ENCODE measurements around the gene PRKN.

PRKN gene

GRCh38 chr6:161626132-161626676, 1101.4 kb downstream of the PRKN start:
- in situ Hi-C loops (cut with MboI; ENCODE audit: low pct_unique_long_range_greater_than_20kb, low sequenced_read_pairs, unreplicated experiment): no loop called here
- DNase-seq (ENCODE audit: low spot score): no peak
- no peak for TF ChIP-seq CTCF (IDR thresholded peaks at IDR 0.05; ENCODE audit: extremely low read depth, insufficient read depth, missing control alignments)

- no peak for TF ChIP-seq CTCF (IDR thresholded peaks at IDR 0.05; ENCODE audit: extremely low read depth, insufficient read depth, missing control alignments)
- in situ Hi-C loops (cut with MboI; ENCODE audit: low pct_unique_long_range_greater_than_20kb, low sequenced_read_pairs, unreplicated experiment): no loop called here
- DNase-seq (ENCODE audit: low spot score): no peak
Observed at GRCh38 chr6:161624111-161624510, 1103.5 kb downstream of the PRKN start.

GRCh38 chr6:161622779-161623178, 1104.8 kb downstream of the PRKN start:
- DNase-seq (ENCODE audit: low spot score): no peak
- TF ChIP-seq CTCF (IDR thresholded peaks at IDR 0.05; ENCODE audit: extremely low read depth, insufficient read depth, missing control alignments): no peak
- in situ Hi-C loops (cut with MboI; ENCODE audit: low pct_unique_long_range_greater_than_20kb, low sequenced_read_pairs, unreplicated experiment): no loop called here

GRCh38 chr6:161618831-161619454, 1108.6 kb downstream of the PRKN start:
- in situ Hi-C loops (cut with MboI; ENCODE audit: low pct_unique_long_range_greater_than_20kb, low sequenced_read_pairs, unreplicated experiment): no loop called here
- DNase-seq (ENCODE audit: low spot score): no peak
- no peak for TF ChIP-seq CTCF (IDR thresholded peaks at IDR 0.05; ENCODE audit: extremely low read depth, insufficient read depth, missing control alignments)

- in situ Hi-C loops (cut with MboI; ENCODE audit: low pct_unique_long_range_greater_than_20kb, low sequenced_read_pairs, unreplicated experiment): no loop called here
- TF ChIP-seq CTCF (IDR thresholded peaks at IDR 0.05; ENCODE audit: extremely low read depth, insufficient read depth, missing control alignments): no peak
- no peak for DNase-seq (ENCODE audit: low spot score)
Observed at GRCh38 chr6:161613711-161614110, 1113.9 kb downstream of the PRKN start.

GRCh38 chr6:161608771-161609170, 1118.8 kb downstream of the PRKN start:
- TF ChIP-seq CTCF (IDR thresholded peaks at IDR 0.05; ENCODE audit: extremely low read depth, insufficient read depth, missing control alignments): no peak
- in situ Hi-C loops (cut with MboI; ENCODE audit: low pct_unique_long_range_greater_than_20kb, low sequenced_read_pairs, unreplicated experiment): no loop called here
- DNase-seq (ENCODE audit: low spot score): no peak
